NCI-H82 (cell line): ENCODE results near the gene INSIG1.

ENCODE experiments used
- DNase-seq: peaks from one replicate; lab custom pipeline; 2025; lab: John Stamatoyannopoulos, UW

INSIG1 gene

GRCh38 chr7:155297517-155298287 is at the start of gene INSIG1:
Gene INSIG1, plus strand, starts transcription at chr7:155297878. Its CDS starts 408 bp downstream, at chr7:155298286.
- DNase-seq = peak; percentile 91

- no peak for DNase-seq
Observed at GRCh38 chr7:155248366-155248756, 49.3 kb upstream of the INSIG1 start.

GRCh38 chr7:155251831-155252230 is 45.8 kb upstream of the INSIG1 start:
- DNase-seq = no peak

GRCh38 chr7:155252444-155252887 is 45.2 kb upstream of the INSIG1 start:
- DNase-seq = no peak

GRCh38 chr7:155252892-155253501 is 44.7 kb upstream of the INSIG1 start:
- no peak for DNase-seq

- no peak for DNase-seq
Observed at GRCh38 chr7:155254018-155254417, 43.7 kb upstream of the INSIG1 start.

- DNase-seq = no peak
Observed at GRCh38 chr7:155255071-155255470, 42.6 kb upstream of the INSIG1 start.

GRCh38 chr7:155255621-155256020 is 42.1 kb upstream of the INSIG1 start:
- no peak for DNase-seq

- no peak for DNase-seq
Observed at GRCh38 chr7:155256081-155256760, 41.5 kb upstream of the INSIG1 start.

- DNase-seq = no peak
Observed at GRCh38 chr7:155256761-155257481, 40.8 kb upstream of the INSIG1 start.

- DNase-seq = peak; percentile 29
Observed at GRCh38 chr7:155257482-155258225, 40.0 kb upstream of the INSIG1 start.

GRCh38 chr7:155258226-155258560 is 39.5 kb upstream of the INSIG1 start:
- DNase-seq = no peak

- DNase-seq = no peak
Observed at GRCh38 chr7:155259866-155260497, 37.7 kb upstream of the INSIG1 start.

- no peak for DNase-seq
Observed at GRCh38 chr7:155260498-155260872, 37.2 kb upstream of the INSIG1 start.

- DNase-seq = no peak
Observed at GRCh38 chr7:155261031-155261985, 36.4 kb upstream of the INSIG1 start.

GRCh38 chr7:155262031-155262430 is 35.6 kb upstream of the INSIG1 start:
- no peak for DNase-seq

- no peak for DNase-seq
Observed at GRCh38 chr7:155263051-155263450, 34.6 kb upstream of the INSIG1 start.

- DNase-seq = no peak
Observed at GRCh38 chr7:155263581-155264143, 34.0 kb upstream of the INSIG1 start.

- no peak for DNase-seq
Observed at GRCh38 chr7:155265144-155265543, 32.5 kb upstream of the INSIG1 start.

GRCh38 chr7:155265961-155266360 is 31.7 kb upstream of the INSIG1 start:
- no peak for DNase-seq
